Measurements from ENCODE around the gene CFAP119.

CFAP119 gene

GRCh38 chr16:30760577-30761426 is 1.1 kb downstream of the CFAP119 start:
- no peak for DNase-seq

DNA sequence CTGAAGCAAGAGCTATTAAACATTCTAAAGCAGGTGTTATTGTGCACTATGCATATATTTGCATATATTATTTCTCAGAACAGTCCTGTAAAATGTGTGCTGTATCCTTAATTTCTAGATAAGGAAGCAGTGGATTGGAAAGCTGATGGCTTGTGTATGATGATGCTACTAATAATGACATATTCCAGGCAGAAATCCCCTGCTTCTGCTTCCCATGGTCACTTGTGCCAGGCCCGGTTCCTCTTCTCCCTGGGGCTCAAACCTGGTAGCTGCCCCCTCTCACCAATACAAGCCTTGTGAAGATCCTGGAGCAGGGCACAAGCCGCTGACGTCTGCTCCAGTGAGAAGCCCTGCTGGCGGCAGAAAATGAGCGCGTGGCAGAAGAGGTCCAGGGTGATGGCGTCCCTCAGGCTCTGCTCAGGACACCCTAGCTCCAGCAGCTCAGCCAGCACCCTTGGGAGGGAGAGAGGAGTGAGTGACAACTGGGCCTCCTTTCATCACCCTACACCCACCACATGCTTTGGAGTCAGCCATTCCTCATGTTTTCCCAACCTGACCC is 1.8 kb downstream of the CFAP119 start:
- DNase-seq: no peak

GRCh38 chr16:30758988-30759491 is 2.8 kb downstream of the CFAP119 start:
- DNase-seq: no peak

GRCh38 chr16:30757316-30757715 is 4.5 kb downstream of the CFAP119 start:
- no peak for DNase-seq

DNA sequence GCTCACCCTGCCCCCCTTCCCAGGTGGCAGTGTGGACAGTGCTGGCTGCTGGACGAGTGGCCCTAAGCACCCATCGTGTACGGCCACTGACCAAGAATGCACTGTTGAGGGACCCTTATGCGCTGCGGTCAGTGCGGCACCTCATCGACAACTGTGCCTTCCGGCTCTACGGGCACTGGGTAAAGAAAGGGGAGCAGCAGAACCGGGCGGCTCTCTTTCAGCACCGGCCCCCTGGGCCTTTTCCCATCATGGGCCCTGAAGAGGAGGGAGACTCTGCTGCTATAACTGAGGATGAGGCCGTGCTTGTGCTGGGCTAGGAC is 5.1 kb downstream of the CFAP119 start:
- no peak for DNase-seq

DNA sequence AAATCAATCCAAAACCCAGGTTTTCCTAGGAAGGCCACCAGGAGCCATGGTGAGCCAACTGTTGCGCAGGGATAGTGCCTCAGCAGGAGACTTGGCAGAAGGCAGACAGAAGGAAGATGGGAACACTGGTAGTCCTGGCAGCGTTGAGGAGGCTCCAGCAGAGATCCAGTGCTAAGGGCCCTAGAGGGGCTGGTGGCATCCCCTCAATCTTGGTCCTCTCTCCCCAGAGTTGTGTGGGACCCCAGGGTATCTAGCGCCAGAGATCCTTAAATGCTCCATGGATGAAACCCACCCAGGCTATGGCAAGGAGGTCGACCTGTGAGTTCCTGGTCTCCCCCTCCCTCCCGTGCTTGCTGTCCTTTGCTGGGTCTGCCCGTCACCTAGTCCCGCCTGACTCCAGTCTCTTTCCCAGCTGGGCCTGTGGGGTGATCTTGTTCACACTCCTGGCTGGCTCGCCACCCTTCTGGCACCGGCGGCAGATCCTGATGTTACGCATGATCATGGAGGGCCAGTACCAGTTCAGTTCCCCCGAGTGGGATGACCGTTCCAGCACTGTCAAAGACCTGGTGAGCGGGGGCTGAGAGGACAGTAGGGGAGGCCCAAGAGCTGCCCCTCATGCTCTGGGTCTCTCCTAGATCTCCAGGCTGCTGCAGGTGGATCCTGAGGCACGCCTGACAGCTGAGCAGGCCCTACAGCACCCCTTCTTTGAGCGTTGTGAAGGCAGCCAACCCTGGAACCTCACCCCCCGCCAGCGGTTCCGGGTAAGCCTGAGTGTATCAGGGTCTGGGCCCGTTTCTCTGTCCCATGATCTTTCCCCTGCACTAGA is 5.7 kb downstream of the CFAP119 start:
- DNase-seq: no peak

DNA sequence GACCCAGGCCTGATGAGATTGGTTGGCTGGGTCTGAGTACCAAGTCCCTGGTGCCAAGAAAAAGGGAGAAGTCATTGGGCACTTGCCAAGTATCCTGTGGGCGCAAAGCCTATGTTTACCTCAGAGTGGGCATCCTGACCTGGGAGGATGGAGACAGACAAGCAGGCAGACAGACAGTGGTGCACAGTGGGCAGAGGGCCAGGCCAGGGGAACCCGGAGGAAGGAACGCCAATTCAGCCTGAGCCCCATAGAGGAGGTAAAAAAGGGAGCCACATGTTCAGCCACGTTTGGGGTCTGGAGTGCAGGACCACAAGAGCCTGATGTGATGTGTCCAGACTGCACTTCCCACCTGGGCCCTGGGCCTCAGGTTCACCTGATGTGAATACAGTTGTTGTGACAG is 8.3 kb downstream of the CFAP119 start:
- DNase-seq: no peak

- no peak for DNase-seq
Observed at GRCh38 chr16:30750876-30751465, 10.9 kb downstream of the CFAP119 start.

- no peak for DNase-seq
Observed at GRCh38 chr16:30750201-30750600, 11.7 kb downstream of the CFAP119 start.

GRCh38 chr16:30748634-30749445 is 13.0 kb downstream of the CFAP119 start:
- peak; percentile 43 for DNase-seq

DNA sequence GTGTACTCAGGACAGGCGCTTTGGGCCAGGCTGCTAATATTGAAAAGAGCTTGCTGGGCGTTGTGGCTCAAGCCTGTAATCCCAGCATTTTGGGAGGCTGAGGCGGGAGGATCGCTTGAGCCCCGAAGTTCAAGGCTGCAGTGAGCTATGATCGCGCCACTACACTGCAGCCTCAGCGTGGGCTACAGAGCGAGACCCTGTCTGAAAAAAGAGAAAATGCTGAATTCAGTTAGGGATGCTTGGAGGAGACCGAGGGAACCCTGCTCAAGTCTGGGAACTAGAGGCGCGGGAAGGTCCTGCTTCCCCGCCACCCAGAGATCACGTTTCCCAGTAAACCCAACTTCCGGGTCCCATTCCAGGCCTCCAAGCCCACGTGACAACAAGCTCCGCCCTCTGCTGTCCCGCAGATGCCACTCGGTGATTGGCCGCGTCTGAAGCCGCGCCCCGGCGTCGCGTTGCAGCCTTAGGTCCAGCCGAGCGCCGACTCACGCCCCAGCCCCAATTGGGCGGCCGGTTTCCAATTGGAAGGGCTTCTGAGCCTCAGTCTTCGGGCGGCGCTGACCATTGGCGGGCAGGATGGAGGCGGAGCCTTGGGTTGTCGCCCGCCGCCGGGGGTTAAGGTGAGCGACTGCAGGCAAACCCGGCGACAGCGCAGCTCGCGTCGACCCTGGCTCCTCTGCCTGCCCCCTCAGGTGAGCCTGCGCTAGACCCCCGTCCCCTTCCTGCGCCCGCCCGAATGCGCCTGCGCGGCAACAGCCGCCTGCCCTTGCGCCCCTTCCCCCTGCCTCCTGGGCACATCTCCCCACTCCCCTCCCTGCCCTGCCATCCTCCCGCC is 13.8 kb downstream of the CFAP119 start, which contains the start of gene PHKG2:
PHKG2 (plus strand) TSS at position 627 of the 835 bp plus-strand sequence. CDS start 396 bp downstream, outside the sequence.
- peak; percentile 99 for DNase-seq

DNA sequence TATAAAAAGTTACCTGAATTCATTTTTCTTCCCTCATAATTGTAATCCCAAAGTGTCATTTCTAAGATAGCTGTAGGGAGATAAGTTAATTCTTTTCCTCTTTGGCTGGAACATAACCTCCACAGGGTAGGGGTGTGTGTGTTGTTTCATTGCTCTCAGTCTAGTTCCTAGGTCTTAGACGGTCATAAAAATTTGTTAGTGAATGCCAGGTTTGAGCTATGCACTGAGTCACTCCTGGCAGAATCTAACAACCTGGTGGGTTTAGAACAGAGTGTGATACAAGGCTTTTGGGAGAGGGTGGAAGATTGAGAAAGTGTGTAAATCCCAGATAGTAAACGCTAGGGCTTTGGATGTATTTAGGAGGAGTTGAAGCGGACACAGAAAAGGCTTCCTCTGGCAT is 14.5 kb downstream of the CFAP119 start:
- no peak for DNase-seq

GRCh38 chr16:30746638-30747175 is 15.2 kb downstream of the CFAP119 start:
- no peak for DNase-seq

GRCh38 chr16:30745082-30745481 is 16.8 kb downstream of the CFAP119 start:
- no peak for DNase-seq

GRCh38 chr16:30744183-30744582 is 17.7 kb downstream of the CFAP119 start:
- no peak for DNase-seq

DNA sequence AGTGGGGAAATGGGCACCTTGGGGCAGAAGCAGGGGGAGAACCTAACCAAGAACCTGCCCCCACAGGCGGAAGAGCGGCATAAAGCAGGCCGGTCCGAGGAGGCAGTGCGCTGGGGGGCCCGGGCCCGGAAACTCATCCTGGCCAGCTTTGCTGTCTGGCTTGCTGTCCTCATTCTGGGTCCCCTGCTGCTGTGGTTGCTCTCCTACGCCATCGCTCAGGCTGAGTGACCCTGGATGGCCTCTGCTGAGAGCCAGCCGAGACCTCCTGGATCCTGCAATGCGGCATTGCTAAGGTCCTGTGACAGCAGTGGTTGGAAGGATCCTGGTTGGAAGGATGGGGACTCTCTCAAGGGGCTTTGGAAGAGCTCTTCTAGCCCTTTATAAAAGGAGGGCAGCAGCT is 18.1 kb downstream of the CFAP119 start:
- DNase-seq: no peak

DNA sequence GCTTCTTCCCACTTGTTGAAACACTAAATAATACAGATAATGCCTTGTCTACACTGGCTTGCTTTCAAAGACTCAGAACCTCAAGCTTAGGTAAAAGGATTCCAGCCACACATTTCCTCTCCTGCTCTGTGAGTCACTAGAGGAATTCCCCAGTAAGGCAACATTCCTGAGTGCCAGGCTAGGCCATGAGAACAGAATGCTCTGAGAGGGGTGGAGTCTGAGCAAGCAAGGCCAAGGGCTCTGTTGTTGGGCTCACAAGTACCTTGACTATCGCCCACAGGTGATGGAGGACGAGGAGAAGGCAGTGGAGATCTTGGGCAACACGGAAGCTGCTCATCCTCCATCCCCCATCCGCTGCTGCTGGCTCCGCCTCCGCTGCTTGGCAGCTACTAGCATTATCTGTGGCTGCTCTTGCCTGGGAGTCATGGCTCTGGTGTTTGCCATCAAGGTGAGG is 20.4 kb downstream of the CFAP119 start:
- no peak for DNase-seq

GRCh38 chr16:30740364-30741251 is 21.3 kb downstream of the CFAP119 start:
- no peak for DNase-seq

All from activated CD4-positive, alpha-beta T cell treated with anti-CD3 and anti-CD28 coated beads for 48 hours (primary cell).